GM10248 (cell line): Measurements from ENCODE around the gene CHID1.

Experiments used
- CTCF ChIA-PET: fragments of 300-600 bp; sonication (Branson Sonifier 250); formaldehyde crosslinking; extraction: SDS; loops from one replicate; lab custom pipeline; 2021; ENCODE audit warnings: antibody characterized with exemption; lab: Yijun Ruan, JAX
- POLR2A ChIA-PET: fragments of 350-650 bp; sonication (Branson Sonifier 250); formaldehyde crosslinking; extraction: SDS; loops from one replicate; lab custom pipeline; 2020; ENCODE audit warnings: antibody characterized with exemption; lab: Yijun Ruan, JAX
- DNase-seq: peaks from one replicate; pipeline ENCODE4 v3.0.0; 2012; ENCODE audit errors: extremely low spot score
- TF ChIP-seq, protein P1 (sequence below): IDR thresholded peaks from 2 replicates; pipeline ENCODE4 v1.5.1; 2012; ENCODE audit warnings: mild to moderate bottlenecking, low read depth; ENCODE audit errors: extremely low read depth, missing control alignments, control extremely low read depth

CHID1 gene

DNA sequence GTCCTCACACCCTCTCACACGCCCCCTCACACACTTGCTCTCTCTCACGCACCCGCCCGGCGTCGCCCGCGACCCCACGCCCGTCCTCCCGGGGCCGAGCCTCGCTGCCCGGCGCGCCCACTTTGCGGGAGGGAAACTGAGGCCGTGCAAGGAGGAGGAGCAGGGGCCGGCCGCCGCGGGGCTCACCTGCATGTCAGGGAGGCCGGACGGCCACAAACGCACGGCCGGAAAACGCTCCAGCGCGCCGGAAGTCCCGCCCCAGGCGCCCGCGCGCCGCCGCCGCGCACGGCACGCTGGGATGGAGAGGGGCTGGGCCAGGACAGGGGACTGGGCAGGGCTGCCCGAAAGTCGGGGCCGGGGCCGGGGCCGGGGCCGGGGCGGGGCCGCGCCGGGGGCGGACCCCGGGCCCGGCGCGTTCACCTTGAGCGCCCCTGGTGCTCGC lies at the start of gene CHID1:
TSS of gene CHID1 (minus strand) at position 222 of the 442 bp plus-strand sequence. CDS start 5,994 bp downstream, outside the sequence.
- POLR2A ChIA-PET = interaction anchor here (0.7 kb wide), 1 partner anchor 325 kb away, joined by 3 read pairs; no protein-coding TSS in a partner anchor
- TF ChIP-seq, protein P1, sequence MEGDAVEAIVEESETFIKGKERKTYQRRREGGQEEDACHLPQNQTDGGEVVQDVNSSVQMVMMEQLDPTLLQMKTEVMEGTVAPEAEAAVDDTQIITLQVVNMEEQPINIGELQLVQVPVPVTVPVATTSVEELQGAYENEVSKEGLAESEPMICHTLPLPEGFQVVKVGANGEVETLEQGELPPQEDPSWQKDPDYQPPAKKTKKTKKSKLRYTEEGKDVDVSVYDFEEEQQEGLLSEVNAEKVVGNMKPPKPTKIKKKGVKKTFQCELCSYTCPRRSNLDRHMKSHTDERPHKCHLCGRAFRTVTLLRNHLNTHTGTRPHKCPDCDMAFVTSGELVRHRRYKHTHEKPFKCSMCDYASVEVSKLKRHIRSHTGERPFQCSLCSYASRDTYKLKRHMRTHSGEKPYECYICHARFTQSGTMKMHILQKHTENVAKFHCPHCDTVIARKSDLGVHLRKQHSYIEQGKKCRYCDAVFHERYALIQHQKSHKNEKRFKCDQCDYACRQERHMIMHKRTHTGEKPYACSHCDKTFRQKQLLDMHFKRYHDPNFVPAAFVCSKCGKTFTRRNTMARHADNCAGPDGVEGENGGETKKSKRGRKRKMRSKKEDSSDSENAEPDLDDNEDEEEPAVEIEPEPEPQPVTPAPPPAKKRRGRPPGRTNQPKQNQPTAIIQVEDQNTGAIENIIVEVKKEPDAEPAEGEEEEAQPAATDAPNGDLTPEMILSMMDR = peak; percentile 4
- CTCF ChIA-PET = interaction anchor here (2.5 kb wide), 1 partner anchor 14 kb away, joined by 13 read pairs; the partner anchor contains the start of gene AP2A2
- peak; percentile 99 for DNase-seq

DNA sequence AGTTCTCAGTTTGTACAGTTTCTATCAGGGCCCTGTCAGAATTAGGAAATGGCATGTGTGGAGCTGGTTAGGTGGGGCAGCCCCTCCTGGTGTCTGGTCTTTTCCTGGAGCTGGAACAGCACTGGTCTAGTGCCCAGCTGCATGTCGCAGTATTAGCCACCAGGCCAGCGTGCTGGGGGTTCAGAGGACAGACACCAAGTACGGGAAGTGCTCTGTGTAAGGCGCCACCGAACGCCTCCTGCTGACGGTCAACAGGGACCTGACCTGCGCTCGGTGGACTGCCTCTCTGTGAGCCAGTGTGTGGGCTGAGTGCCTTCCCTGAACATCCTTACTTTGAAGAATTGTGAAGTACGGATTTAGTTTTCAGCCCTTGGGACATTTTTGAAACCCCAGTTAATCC lies 49.0 kb upstream of the CHID1 start:
- POLR2A ChIA-PET = no interaction called here
- DNase-seq = no peak
- CTCF ChIA-PET = no interaction called here
- TF ChIP-seq, protein P1 = no peak

- CTCF ChIA-PET = no interaction called here
- DNase-seq = no peak
- POLR2A ChIA-PET = no interaction called here
- TF ChIP-seq, protein P1 = no peak
Observed at GRCh38 chr11:959027-959426, 48.4 kb upstream of the CHID1 start.

DNA sequence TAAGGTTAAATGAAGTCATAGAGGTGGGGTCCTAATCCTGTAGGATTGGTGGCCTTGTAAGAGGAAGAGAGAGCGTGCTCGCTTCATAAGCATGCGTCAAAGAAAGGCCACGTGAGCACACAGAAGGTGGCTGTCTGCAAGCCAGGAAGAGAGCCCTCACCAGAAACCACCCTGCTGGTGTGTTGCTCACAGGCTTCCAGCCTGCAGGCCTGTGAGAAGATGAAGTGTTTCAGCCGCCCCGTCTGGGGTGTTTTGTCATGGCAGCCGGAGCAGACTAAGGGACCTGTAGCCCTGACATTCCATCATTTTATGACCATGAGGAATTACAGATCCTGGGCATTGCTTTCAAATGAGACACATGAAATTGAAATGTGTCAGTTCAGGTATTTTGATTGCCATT lies 47.5 kb upstream of the CHID1 start:
- TF ChIP-seq, protein P1 = no peak
- no peak for DNase-seq
- POLR2A ChIA-PET = no interaction called here
- CTCF ChIA-PET = no interaction called here

DNA sequence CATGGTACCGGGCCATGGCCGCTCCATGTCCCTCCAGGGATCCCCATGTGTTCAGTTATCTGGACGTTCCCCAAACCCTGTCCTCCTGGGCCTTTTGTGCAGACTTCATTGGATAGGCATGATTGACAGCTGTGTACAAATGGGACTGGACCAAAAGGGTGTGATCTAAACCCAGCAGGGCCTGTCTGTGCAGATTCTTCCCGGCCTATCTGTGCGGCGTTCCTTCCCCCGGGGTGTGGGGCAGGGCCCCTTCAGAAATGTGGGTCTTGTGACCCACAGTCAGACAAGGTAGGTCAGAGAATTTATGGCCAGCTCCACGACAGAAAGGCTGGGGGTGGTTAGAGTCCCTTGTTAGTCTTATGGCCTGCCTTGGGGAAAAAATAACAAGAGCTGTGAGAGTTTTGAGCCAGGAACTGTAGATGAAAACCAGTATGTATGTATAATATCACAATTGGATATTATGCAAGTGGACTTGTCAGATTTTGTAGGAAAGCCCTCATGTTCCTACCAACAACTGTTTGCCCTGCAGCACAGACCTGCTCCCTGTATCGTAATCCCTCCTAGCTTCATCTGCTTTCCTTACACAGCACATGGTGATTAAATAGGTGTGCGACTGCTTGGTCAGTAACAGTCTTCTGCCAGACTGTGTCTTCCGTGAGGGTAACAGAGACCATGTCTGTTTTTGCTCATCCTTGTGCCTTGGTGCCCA lies 46.8 kb upstream of the CHID1 start:
- POLR2A ChIA-PET = no interaction called here
- TF ChIP-seq, protein P1 = no peak
- DNase-seq = no peak
- CTCF ChIA-PET = interaction anchor here (0.8 kb wide), 1 partner anchor 32 kb away, joined by 3 read pairs; no protein-coding TSS in a partner anchor

GRCh38 chr11:955154-956063 lies 44.8 kb upstream of the CHID1 start:
- TF ChIP-seq, protein P1 = no peak
- no peak for DNase-seq
- POLR2A ChIA-PET = no interaction called here
- CTCF ChIA-PET = interaction anchor here (1.1 to 1.2 kb wide), 2 partner anchors 9 to 16 kb away, joined by 3 read pairs; no protein-coding TSS in a partner anchor
